ENCODE data around the gene ATXN1.

Gene ATXN1

DNA sequence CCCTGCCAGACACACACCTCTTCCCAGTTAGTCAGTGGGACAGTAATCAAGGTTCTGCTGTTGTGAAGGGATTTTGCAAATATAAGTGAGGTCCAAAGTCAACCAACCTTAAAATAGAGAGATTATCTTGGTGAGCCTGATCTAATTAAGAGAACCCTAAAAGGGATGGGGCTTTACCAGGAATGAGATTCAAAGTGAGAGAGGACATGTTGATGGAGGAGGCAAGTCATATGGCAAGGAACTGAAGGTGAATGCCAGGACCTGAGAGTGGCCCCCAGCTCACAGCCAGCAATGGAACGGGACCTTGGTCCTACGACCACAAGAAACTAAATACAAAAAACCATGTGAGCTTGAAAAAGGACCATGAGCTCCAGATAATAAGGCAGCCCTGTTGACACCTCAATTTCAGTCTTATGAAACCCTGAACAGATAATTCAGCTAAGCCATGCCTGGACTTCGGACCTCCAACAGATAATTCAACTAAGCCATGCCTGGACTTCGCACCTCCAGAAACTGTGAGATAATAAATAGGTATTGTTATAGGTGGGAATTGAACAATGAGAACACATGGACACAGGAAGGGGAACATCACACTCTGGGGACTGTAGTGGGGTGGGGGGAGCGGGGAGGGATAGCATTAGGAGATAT, 269.5 kb downstream of the ATXN1 start:
- DNase-seq = no peak

- no peak for DNase-seq
These were observed 270.6 kb downstream of the ATXN1 start for GRCh38 chr6:16490616-16491015.

DNA sequence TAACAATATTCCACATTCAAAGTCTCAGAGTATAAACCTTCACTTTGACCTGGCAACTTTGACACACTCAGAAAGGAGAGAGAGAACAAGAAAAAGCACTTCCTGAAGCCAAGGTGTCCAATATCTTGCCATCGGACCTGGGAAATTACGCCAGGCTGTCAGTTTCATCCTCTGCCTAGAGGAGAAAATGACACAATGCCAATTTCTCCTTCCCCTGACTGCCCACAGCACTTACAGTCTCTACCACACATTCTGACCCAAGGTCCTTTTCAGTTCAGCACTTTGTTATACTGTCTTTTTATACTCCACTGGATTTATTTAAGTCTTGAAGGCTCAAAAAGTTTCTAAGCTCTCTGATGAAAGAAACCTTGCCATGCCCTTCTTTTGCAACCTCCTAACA, 272.4 kb downstream of the ATXN1 start:
- no peak for DNase-seq

DNA sequence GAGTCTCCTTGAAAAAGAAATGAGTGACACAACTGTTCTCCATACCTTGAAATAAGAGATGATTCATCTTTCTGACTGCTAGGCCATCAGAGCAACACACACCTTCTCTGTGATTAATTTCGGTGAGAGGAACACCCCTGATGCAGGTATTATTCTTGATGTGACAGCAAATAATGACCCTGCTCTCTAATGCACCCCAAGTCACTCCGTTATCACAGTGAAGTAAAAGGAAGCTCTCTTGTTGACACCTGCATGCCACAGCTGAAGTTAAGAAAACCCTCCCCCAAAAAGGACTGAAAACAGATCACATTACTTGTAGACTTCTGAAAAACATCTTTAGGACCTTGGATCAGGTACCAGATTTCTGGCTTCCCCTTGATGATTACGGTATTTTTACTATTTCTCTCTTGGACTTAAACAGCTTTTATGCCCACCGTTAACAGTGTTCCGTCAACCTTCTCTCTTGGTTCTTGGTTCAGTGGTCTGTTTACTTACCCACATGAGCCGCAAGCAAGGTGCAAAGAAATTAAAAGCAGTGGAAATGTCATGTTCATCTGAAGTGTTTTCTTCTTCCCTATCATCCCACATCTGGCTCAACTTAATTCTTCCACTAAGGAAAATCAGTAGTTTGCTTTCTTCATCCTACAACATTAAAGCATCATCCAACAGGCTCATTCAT, 273.1 kb downstream of the ATXN1 start:
- peak; percentile 15 for DNase-seq

GRCh38 chr6:16486661-16487060, 274.6 kb downstream of the ATXN1 start:
- peak; percentile 14 for DNase-seq

DNA sequence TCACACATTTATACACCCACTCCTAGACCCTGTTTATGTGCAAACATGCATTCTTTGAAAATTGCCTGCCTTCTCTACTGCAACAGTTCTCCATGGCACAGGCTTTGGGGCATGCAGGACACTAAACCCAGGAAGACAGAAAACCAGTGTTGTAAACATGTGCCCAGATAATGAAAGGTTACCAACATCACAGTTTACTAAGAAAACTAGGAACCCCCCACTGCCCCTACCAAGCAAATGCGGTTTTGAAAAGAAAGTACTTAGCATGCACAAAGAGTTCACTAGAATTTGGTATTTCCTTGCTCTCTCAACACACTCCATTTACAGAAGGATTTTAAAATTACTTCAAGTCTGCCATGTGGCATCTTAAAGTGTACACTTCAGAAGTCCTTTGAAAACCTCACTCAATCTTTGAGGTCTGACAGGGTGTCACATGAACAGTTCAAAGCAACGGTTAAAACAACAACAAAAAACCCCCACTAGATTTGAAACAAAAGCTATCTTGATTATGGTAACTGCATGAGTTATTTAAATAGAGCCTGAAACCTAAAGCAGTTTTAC, 277.9 kb downstream of the ATXN1 start:
- peak; percentile 81 for DNase-seq

DNA sequence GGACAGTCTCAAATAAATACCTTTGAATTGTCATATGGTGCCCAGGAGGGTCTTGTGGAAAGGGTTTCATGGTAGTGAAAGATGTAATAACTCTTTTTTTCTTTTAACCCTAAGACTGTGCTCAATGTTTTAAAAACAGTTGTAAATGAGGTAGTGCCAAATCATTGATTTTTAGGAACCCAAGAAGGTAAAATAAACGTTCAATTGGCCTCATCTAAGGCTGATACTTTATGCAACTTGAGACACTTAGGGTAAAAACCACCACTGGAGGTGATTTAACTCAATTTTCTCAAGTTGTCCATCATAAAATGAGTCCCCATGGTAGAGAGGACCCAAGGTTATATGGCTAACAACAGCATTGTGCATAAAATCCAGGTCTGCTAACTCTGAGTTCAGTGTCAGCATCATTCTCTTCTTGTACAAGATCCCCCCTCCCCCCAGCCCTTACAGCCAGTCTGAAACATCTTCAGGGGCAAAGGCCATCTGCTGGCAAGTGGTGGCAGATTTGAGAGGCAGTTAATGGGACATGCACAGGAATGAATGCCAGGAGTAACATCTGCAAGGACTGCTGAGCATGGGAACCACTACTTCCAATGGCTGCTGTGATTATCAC, 278.5 kb downstream of the ATXN1 start:
- peak; percentile 9 for DNase-seq

- DNase-seq = peak; percentile 92
These were observed 279.4 kb downstream of the ATXN1 start for GRCh38 chr6:16481697-16482399.

- peak; percentile 46 for DNase-seq
These were observed 280.3 kb downstream of the ATXN1 start for GRCh38 chr6:16480763-16481560.

GRCh38 chr6:16477367-16478149, 283.7 kb downstream of the ATXN1 start:
- DNase-seq = no peak

DNA sequence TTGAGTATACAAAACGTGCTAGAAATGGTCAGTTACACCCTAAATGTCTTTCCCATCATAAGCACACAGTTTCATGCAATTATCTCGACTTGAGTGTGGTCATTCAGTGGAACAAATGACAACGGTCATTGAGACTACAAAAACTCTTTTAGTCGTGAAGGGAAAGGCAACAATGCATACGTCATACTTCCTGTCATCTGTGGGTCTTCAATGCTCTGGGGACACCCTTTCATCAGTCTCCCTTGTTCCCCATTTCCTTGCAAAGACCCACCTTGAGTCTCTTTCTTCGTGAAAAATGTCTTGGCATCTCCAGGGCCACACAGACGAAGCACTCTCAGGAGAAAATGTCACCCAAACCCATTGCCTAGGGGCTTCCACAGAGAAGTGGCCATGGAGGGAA, 284.4 kb downstream of the ATXN1 start:
- DNase-seq = no peak

- no peak for DNase-seq
These were observed 285.8 kb downstream of the ATXN1 start for GRCh38 chr6:16475494-16475781.

- peak; percentile 71 for DNase-seq
These were observed 286.3 kb downstream of the ATXN1 start for GRCh38 chr6:16474772-16475493.

DNA sequence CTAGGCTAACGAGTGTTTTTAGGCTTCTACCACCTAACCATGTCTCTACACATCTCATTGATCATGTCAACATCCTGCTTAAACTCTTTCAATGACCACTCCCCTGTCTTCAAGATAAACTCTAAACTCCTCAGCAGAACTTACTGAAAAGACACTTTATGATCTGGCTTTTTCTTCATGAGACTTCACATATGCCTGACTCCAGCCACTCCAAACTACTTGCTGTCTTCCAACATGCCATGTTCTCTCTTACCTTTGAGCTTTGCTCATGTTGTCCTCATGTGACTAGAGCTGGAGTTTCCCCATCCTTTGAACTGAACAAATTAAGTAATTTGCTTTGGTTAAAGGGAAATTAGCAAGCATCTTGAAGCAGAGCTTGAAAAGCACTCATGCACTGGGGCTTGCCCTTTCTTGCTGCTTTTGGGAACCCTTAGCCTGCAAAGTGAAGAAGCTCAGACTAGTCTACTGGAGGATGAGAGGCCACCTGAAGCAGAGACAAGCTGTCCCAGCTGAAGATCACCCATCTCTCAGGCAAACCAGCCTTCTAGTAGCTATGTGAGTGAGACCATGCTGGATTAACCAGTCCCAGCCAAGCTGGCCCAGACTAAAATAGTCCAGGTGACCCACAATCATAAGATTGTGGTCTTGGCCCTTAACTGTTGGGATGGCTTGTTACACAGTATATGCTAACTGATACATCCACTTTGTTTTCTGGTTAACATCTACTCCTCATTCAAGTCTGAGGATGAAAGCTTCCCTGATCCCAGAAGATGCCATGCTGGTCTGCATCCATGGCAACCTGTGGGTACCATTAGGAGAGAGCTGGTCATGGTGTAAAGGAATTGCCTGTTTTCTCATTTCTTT, 287.1 kb downstream of the ATXN1 start:
- peak; percentile 32 for DNase-seq

- no peak for DNase-seq
These were observed 287.9 kb downstream of the ATXN1 start for GRCh38 chr6:16473184-16473907.

DNA sequence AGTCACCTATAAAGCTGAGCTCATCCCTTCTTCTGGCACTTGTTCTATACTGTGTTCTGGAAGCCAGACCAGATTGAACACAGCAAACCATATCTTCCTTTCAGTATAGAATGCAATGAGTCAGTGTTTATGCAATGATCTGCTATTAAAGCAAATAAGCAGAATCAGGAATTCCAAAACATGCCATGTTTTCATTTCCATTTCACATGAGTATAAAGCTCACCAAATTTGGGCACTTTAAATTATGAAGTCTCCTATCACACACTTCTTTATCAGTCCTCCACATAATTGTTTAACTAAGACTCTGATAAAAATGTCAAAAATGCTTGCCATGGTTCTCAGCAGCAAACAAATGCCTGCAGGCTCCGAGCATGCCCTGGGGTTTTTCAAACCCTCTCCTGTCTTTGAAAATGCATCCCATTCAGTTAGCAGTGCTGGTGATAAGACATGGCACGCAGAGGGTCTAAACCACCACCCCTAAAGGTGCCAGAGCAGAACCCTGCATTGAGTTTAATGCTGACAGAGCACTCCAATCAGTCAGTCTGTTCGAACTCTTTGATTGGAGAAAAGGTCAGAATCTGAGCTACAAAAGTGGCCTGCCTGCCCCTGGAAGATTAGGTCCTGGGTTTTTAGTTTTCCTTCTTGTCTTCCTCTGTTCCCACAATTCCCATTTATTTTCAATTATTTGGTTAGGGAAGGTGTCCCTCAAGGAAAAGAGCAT, 288.8 kb downstream of the ATXN1 start:
- DNase-seq = no peak

- no peak for DNase-seq
These were observed 289.4 kb downstream of the ATXN1 start for GRCh38 chr6:16471910-16472297.

- no peak for DNase-seq
These were observed 289.9 kb downstream of the ATXN1 start for GRCh38 chr6:16471222-16471909.
